ENCODE data around the gene RSPO3.
"Not testable (repeated sequence)": the region's sequence is repeated elsewhere in the genome, so short reads cannot be mapped to it uniquely, and the experiment has no call there.

Gene RSPO3

GRCh38 chr6:127206531-127207095 is 88.1 kb downstream of the RSPO3 start:
- DNase-seq, result no peak

DNA sequence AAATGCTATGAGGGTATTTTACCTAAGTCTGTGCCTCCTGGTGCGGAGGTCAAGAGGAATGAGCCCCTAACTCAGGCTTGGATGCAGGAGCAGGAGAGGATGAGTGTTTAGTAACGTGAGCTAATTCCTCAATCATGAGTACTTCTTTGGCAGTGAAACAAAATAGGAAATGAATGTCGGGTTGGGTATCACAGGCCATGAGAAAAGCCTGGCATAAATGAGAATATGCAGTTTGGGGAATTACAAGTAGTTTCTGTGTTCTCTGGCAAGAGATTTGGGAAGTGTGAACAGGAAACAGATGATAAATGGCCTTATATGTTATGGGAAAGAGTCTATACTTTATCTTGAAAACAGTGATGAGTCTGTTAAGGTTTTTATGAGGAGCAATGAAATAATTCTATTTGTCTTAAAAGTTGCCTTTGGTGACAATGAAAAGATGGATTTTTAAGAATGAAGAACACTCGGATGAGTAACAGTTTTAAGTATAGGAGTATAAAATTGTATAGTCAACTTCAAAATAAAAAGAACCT is 89.2 kb downstream of the RSPO3 start:
- no peak for DNase-seq

GRCh38 chr6:127210725-127211124 is 92.3 kb downstream of the RSPO3 start:
- DNase-seq, result no peak

GRCh38 chr6:127212376-127212775 is 93.9 kb downstream of the RSPO3 start:
- DNase-seq, result no peak

DNA sequence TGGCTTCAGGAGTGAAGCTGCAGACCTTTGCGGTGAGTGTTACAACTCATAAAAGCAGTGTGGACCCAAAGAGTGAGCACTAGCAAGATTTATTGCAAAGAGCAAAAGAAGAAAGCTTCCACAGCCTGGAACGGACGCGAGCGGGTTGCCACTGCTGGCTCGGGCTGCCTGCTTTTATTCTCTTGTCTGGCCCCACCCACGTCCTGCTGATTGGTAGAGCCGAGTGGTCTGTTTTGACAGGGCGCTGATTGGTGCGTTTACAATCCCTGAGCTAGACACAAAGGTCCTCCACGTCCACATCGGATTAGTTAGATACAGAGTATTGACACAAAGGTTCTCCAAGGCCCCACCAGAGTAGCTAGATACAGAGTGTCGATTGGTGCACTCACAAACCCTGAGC is 95.6 kb downstream of the RSPO3 start:
- DNase-seq, result not testable (repeated sequence)

DNA sequence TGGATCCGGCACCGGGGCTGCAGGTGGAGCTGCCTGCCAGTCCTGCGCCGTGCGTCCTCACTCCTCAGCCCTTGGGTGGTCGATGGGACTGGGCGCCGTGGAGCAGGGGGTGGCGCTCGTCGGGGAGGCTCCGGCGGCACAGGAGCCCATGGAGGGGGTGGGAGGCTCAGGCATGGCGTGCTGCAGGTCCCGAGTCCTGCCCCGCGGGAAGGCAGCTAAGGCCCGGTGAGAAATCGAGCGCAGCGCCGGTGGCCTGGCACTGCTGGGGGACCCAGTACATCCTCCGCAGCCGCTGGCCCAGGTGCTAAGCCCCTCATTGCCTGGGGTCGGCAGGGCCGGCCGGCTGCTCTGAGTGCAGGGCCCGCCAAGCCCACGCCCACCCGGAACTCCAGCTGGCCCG is 96.1 kb downstream of the RSPO3 start:
- not testable (repeated sequence) for DNase-seq

DNA sequence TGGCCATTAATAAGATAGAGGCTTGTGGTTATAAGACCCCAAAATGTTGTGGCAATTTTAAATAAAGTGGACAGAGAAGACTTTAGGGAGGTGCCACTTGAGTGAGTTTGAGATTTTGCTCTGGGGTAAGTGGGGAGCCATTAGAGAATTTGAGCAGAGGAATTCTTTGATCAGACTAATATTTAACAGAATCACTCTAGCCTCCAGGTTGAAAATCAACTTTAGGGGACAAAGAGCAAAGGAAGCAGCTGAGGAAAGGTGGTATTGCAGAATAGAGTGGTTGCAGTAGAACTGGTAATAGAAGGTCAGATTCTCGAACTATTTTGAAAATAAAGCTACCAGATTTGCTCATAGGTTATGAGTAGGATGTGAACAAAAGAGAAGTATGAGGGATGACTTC is 97.5 kb downstream of the RSPO3 start:
- DNase-seq, result no peak

- DNase-seq, result no peak
Measured at GRCh38 chr6:127216810-127217789, 98.6 kb downstream of the RSPO3 start.

GRCh38 chr6:127219869-127220268 is 101.4 kb downstream of the RSPO3 start:
- DNase-seq, result no peak

DNA sequence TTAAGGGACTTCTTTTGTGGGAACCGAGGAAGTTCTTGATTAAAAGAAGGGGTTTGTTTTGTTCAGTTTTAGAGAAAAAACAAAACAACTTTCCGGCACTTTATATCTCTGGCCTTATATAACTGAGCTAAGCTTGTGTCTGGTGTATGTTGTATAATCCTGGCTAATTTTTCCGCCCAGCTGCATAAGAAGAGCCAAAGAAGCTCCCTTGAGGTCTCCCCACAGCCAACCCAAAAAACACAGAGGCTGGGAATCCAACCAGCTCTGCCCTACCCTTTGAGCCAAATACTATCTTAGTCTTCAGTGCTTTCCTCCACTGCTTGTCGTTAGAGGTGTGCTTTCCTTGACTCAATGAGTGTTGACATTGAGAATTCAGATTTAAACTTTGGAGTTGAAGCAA is 102.7 kb downstream of the RSPO3 start:
- no peak for DNase-seq

- DNase-seq, result no peak
Measured at GRCh38 chr6:127222418-127222817, 103.9 kb downstream of the RSPO3 start.

DNA sequence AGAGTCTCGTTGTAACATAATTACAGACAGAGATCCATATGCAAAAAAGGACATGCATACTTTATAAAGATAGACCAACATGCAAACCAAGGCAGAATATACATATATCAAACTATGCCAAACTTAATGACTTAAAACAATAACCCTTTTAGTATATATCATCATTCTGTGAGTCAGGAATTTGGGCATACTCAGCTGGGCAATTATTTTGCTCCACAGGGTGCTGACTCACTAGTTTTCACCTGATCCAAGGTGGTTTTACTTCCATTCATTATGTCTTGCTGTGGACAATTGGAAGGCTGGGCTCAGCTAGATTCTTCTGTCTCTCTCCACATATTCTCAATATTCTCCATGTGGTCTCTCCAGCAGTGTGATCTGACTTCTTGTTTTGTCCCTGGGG is 107.0 kb downstream of the RSPO3 start:
- no peak for DNase-seq

- not testable (repeated sequence) for DNase-seq
Measured at GRCh38 chr6:127233819-127234218, 115.3 kb downstream of the RSPO3 start.

DNA sequence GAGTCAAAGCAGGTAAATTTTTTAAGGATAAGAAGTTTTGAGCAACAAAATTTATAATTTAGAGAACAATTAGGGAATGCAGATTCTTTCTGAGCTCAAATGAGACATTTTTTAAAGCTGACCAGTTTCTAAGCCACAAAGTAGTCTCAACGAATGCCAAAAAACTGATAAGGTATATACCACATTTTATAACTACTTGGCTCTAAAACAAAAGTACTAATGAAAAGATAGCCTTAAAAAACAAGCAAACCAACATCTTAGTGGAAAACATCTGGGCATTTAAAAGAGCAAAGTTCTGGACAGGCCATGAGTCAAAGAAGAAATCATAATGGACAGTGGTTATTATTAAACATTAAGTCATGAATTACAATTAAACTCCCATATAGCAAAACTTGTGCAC is 125.0 kb downstream of the RSPO3 start:
- no peak for DNase-seq
